Stomach (tissue), 4 donors: ENCODE measurements around the gene LCE3A.

Source experiments
- EP300 ChIP-seq: sonication (generic); formaldehyde crosslinking; IDR thresholded peaks from one replicate; pipeline ENCODE4 v1.6.1; 2017; ENCODE audit warnings: antibody characterized with exemption
- POLR2A ChIP-seq, 4 donors: fragments of 450-650 bp; IDR thresholded peaks; one replicate each; pipeline ENCODE4 v1.6.1; 2016; ENCODE audit warnings: antibody characterized with exemption in 4 of 4, control low read depth in 2 of 4, mild to moderate bottlenecking in 1 of 4, moderate library complexity in 1 of 4
- POLR2AphosphoS5 ChIP-seq, 3 donors: sonication (generic); formaldehyde crosslinking; IDR thresholded peaks; one replicate each; pipeline ENCODE4 v1.6.1; 2016; ENCODE audit warnings: antibody characterized with exemption in 3 of 3
- TF ChIP-seq, protein P1 (sequence below), 7 experiments: fragments of 450-650 bp in 4 of 7; fragments of 200-600 bp in 3 of 7; sonication (generic) in 3 of 7; IDR thresholded peaks; one replicate each; pipeline ENCODE4 v1.5.1; 2016 to 2019; ENCODE audit warnings: antibody characterized with exemption in 7 of 7, control low read depth in 2 of 7, mild to moderate bottlenecking in 1 of 7

DNA sequence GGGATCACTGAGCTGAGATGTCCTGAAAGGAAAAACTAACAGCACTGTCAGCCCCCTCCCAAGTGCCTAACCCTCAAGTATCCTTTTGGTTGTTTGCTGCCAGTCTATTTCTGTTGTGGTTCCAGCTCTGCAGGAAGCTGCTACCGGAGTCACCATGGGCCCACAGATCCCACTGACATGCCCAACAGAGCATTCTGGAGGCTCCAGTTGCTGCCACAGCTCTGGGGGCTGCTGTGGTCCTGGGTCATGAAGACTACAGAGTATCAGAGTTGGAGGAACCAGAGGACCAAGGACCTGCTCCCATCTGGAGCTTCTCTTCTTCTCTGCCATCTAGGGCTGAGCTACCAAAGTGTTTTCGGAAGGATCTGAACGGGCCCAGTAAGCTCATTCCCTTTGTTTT is 910 bp downstream of the LCE3A start:
- TF ChIP-seq POLR2A (IDR thresholded peaks at IDR 0.05): no peak
- TF ChIP-seq, protein P1, sequence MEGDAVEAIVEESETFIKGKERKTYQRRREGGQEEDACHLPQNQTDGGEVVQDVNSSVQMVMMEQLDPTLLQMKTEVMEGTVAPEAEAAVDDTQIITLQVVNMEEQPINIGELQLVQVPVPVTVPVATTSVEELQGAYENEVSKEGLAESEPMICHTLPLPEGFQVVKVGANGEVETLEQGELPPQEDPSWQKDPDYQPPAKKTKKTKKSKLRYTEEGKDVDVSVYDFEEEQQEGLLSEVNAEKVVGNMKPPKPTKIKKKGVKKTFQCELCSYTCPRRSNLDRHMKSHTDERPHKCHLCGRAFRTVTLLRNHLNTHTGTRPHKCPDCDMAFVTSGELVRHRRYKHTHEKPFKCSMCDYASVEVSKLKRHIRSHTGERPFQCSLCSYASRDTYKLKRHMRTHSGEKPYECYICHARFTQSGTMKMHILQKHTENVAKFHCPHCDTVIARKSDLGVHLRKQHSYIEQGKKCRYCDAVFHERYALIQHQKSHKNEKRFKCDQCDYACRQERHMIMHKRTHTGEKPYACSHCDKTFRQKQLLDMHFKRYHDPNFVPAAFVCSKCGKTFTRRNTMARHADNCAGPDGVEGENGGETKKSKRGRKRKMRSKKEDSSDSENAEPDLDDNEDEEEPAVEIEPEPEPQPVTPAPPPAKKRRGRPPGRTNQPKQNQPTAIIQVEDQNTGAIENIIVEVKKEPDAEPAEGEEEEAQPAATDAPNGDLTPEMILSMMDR (IDR thresholded peaks at IDR 0.05): no peak
- no peak for TF ChIP-seq POLR2AphosphoS5 (IDR thresholded peaks at IDR 0.05)
- TF ChIP-seq EP300: no peak
